ENCODE results near the gene GALNT12. TPM values are rescaled to one million over a fixed set of nuclear protein-coding genes. Genes with fewer than 3 reads are reported as not detected.

Gene GALNT12
- total RNA-seq, 1 donor from 2014 or later, result 46.5 TPM

- H3K27ac Mint-ChIP-seq, result no peak overlapping the region
- Histone ChIP-seq H3K4me2 (no peak overlapping the region), H3K9ac (no peak overlapping the region), H2AFZ (replicated peaks) (no peak overlapping the region), H3K27ac (no peak overlapping the region), H3K9me3 (ENCODE audit: low read depth) (no peaks in the 10 kb centered on the region), H3K4me1 (no peaks in the 10 kb centered on the region), H3K27me3 (no peaks in the 10 kb centered on the region), H3K4me3 (no peak overlapping the region), H3K36me3 (no peaks in the 10 kb centered on the region), H3K79me2 (ENCODE audit: low read depth) (no peaks in the 10 kb centered on the region), H3F3A (ENCODE audit: low read depth) (no peaks in the 10 kb centered on the region), H4K20me1 (ENCODE audit: low read depth) (no peaks in the 10 kb centered on the region)
- H3K4me1 Mint-ChIP-seq, result peaks cover 3% of the 10 kb centered on the region
- no peak overlapping the region for H3K4me3 Mint-ChIP-seq
- DNase-seq (ENCODE audit: low spot score), result no peak
- no peaks in the 10 kb centered on the region for H3K9me3 Mint-ChIP-seq
- H3K36me3 Mint-ChIP-seq, result no peaks in the 10 kb centered on the region
- TF ChIP-seq CTCF (IDR thresholded peaks at IDR 0.05), result no peak
- no peak for TF ChIP-seq EZH2 (IDR thresholded peaks at IDR 0.05)
- TF ChIP-seq EZH2phosphoT487 (IDR thresholded peaks at IDR 0.05), result no peak
- peaks cover 11% of the 10 kb centered on the region for H3K27me3 Mint-ChIP-seq (ENCODE audit: insufficient read depth, low read depth)
Measured at GRCh38 chr9:98873951-98874371, 66.5 kb downstream of the GALNT12 start.

- Histone ChIP-seq H3K27ac (no peak overlapping the region), H3K9me3 (ENCODE audit: low read depth) (no peaks in the 10 kb centered on the region), H3K27me3 (no peaks in the 10 kb centered on the region), H3F3A (ENCODE audit: low read depth) (no peaks in the 10 kb centered on the region), H3K36me3 (no peaks in the 10 kb centered on the region), H3K4me3 (no peak overlapping the region), H4K20me1 (ENCODE audit: low read depth) (no peaks in the 10 kb centered on the region), H3K4me2 (no peak overlapping the region), H3K79me2 (ENCODE audit: low read depth) (no peaks in the 10 kb centered on the region), H3K9ac (no peak overlapping the region), H3K4me1 (no peaks in the 10 kb centered on the region), H2AFZ (replicated peaks) (no peak overlapping the region)
- no peak for TF ChIP-seq EZH2 (IDR thresholded peaks at IDR 0.05)
- no peak for TF ChIP-seq CTCF (IDR thresholded peaks at IDR 0.05)
- no peak for TF ChIP-seq EZH2phosphoT487 (IDR thresholded peaks at IDR 0.05)
- no peak overlapping the region for H3K27ac Mint-ChIP-seq
- H3K4me3 Mint-ChIP-seq, result no peak overlapping the region
- DNase-seq (ENCODE audit: low spot score), result no peak
- peaks cover 11% of the 10 kb centered on the region for H3K27me3 Mint-ChIP-seq (ENCODE audit: insufficient read depth, low read depth)
- H3K4me1 Mint-ChIP-seq, result peaks cover 5% of the 10 kb centered on the region
- H3K9me3 Mint-ChIP-seq, result no peaks in the 10 kb centered on the region
- H3K36me3 Mint-ChIP-seq, result no peaks in the 10 kb centered on the region
Measured at GRCh38 chr9:98874721-98875255, 67.3 kb downstream of the GALNT12 start.

DNA sequence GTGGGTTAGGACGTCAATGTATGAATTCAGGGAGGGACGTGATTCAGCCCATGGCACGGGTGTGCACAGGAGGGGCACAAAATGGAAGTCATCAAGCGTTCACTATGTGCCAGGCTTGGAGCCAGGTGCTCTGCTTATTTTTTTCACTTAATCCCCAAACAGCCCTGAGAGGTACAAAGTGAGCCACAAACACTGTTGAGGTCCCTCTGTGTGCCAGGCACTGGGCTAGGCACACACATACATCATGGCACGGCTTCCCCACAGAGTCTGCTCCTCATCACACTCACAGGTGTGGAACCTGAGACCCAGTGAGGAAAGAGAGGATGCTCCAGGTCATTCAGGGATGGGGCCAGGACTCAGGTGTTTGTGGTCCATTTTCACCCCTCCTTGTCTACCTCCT is 68.1 kb downstream of the GALNT12 start:
- H3K27me3 Mint-ChIP-seq (ENCODE audit: insufficient read depth, low read depth), result peaks cover 11% of the 10 kb centered on the region
- no peak overlapping the region for H2AFZ ChIP-seq (replicated peaks)
- H3K4me1 ChIP-seq, result no peaks in the 10 kb centered on the region
- no peak overlapping the region for H3K4me3 Mint-ChIP-seq
- no peak overlapping the region for H3K4me3 ChIP-seq
- H3K9me3 Mint-ChIP-seq, result no peaks in the 10 kb centered on the region
- no peak overlapping the region for H3K27ac ChIP-seq
- TF ChIP-seq CTCF (IDR thresholded peaks at IDR 0.05), result no peak
- no peak for TF ChIP-seq EZH2 (IDR thresholded peaks at IDR 0.05)
- no peak for TF ChIP-seq EZH2phosphoT487 (IDR thresholded peaks at IDR 0.05)
- H3K36me3 ChIP-seq, result no peaks in the 10 kb centered on the region
- H3K9me3 ChIP-seq (ENCODE audit: low read depth), result no peaks in the 10 kb centered on the region
- H4K20me1 ChIP-seq (ENCODE audit: low read depth), result no peaks in the 10 kb centered on the region
- H3K9ac ChIP-seq, result no peak overlapping the region
- H3K4me1 Mint-ChIP-seq, result peaks cover 5% of the 10 kb centered on the region
- H3K27ac Mint-ChIP-seq, result peak overlapping the region; percentile 62
- no peaks in the 10 kb centered on the region for H3K27me3 ChIP-seq
- H3F3A ChIP-seq (ENCODE audit: low read depth), result no peaks in the 10 kb centered on the region
- DNase-seq (ENCODE audit: low spot score), result no peak
- no peaks in the 10 kb centered on the region for H3K79me2 ChIP-seq (ENCODE audit: low read depth)
- H3K4me2 ChIP-seq, result no peak overlapping the region
- no peaks in the 10 kb centered on the region for H3K36me3 Mint-ChIP-seq

All from neural progenitor cell (in vitro differentiated cells).